NAMALWA (cell line): Measurements from ENCODE around the gene TMC3.
"Not testable (repeated sequence)": the region's sequence is repeated elsewhere in the genome, so short reads cannot be mapped to it uniquely, and the experiment has no call there.

ENCODE experiments used
- DNase-seq: peaks from one replicate; pipeline ENCODE4 v3.0.0-alpha.2; 2015; ENCODE audit warnings: low spot score

Gene TMC3

DNA sequence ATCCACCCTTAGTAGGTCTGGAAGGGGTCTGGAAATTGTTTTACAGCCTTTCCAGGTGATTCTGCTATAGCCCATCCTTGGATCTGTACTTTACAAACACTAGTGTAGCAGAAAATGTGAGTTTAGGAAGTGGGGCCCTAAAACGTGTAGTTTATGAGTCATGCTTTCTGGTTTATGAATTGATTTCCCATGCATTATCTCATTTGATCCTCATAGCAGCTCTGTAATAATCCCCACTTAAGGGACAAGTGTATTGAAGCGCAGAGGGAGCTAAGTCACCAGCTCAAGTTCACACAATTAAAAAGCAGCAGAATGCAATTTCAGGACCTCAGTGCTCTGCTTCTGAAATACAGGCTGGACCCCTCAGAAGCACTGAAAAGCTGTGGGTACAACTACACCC is 27.4 kb downstream of the TMC3 start:
- no peak for DNase-seq

GRCh38 chr15:81343371-81343770 is 30.6 kb downstream of the TMC3 start:
- DNase-seq: no peak

DNA sequence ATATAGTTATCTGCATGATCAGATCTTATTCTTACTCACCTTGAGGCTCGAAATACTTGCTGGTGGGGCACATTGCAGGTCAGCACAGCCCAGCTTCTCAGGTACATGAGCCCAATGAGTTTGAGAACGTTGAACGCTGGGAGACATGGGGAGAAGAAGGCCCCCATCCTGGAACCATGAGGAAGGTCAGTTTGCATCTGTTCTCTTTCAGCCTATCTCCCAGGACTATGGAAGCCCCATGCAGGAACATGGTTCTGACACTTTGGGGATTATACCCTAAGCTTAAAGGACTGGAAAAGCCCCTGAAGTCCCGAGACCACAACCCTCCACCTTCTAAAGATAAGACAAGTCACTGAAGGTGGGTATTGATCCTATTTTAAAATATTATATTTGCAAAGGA is 32.7 kb downstream of the TMC3 start:
- no peak for DNase-seq

GRCh38 chr15:81339851-81340250 is 34.2 kb downstream of the TMC3 start:
- no peak for DNase-seq

- DNase-seq: no peak
These were observed 34.7 kb downstream of the TMC3 start for GRCh38 chr15:81339321-81339720.

DNA sequence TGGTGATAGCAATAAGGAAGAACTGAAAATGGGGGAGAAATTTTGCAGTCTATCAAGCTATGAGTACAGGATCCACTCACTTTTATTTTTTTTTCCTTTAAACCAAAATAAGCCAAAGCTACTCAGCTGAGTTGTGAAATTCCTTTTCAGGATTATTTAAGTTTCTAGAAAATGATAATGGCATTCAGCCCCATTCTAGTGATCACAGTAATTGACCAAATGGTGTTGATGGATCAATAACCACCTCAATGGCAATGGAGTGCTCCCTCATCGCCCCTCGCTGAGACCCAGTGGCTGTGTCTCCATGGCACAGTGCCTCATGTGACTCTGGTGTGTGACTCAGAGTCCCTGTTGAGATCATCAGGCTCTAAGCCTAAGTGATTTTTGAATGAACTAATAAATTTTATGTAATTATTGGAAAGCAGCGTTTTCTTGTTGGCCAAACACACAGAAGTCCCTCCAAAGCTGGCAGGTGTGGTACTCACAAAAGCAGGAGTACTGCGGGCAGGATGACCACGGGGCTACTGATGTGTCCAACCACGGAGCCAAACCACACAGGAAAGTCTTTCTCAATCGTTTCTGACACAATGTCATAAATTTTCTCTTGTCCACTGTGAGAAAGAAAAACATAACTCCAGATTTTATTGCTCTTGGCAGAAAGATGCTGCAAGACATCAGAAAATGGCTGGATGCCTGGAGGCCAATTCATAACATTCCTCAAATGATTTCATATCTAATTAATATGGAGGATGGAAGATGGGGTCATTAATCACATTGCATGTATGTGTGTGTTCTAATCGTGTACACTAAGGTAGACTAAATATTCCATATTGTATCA is 35.6 kb downstream of the TMC3 start:
- no peak for DNase-seq

GRCh38 chr15:81337713-81338157 is 36.3 kb downstream of the TMC3 start:
- DNase-seq: no peak

DNA sequence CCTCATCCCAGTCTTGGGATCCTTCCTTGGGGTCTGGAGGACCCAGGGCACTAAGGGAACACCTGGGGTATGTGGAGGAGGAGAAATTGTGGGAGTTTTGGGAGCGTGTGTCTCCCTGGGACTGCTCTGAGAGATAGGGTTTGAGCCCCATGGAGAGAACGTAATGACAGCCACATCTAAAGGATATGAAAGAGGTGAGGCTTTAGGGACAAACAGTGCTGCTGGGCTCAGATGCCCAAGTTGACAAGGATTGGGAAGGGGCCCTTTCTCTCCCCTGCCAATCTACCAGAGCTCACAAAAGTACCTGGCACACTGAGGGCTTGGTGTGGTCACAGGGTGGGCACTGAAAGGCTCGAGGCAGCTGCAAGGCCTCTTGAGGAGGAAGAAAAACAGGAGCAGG is 36.8 kb downstream of the TMC3 start:
- DNase-seq: no peak

DNA sequence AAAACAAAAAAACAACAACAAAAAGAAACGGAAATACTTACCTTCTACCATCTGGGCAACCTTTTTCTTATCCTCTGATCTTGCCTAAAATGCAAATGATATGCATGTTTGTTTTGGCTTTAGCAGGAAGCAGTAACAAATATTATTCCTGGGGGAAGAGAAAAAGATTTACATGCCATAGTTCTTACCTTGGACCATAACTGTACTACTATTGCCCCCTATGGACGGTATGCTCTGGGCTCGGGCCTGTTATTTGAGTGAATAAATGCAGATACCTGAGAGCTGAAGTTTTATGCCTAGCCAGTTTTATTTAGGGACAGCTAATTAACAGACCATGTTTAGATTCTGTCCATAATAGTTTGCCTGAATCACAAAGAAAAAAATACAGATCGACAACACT is 37.4 kb downstream of the TMC3 start:
- peak; percentile 58 for DNase-seq

DNA sequence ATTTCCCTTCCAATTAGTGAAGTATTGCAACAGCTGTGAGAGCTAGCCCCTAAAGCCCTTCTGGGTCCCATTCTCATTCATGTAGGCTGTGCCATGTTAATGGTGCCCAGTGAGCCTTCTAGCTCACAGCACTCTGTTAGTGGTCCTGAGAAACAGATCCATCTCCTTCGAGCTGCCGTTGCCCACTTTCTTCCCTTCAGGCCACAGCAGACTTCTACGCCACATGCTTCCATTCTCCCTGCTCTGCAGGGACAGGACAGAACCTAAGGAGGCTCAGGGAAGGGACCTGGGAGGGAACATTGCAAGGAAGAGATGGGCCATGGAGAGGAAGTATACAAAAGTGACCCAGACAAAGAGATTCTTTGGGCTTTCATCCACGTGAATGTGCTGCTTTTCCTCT is 38.4 kb downstream of the TMC3 start:
- DNase-seq: no peak

GRCh38 chr15:81334768-81335435 is 39.1 kb downstream of the TMC3 start:
- DNase-seq: no peak

DNA sequence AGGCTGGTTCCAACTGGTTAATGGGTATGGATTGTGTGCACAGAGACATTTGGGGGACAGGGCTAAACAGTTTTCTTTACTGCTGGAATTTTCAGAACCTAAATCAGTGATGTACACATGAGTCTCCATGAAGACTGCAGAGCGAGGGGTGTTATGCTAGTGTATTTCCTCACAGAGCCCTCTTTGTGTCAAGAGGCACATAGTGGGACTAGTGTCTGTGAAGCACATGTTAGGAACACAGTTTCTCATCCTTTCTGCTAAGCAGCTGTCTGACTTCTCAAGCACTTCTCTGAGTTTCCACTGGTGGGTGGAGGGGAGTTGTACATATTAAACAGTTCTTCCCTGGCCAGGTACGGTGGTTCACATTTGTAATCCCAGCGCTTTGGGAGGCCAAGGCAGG is 40.6 kb downstream of the TMC3 start:
- no peak for DNase-seq

- DNase-seq: no peak
These were observed 41.7 kb downstream of the TMC3 start for GRCh38 chr15:81332326-81332725.

GRCh38 chr15:81331600-81331999 is 42.4 kb downstream of the TMC3 start:
- no peak for DNase-seq

DNA sequence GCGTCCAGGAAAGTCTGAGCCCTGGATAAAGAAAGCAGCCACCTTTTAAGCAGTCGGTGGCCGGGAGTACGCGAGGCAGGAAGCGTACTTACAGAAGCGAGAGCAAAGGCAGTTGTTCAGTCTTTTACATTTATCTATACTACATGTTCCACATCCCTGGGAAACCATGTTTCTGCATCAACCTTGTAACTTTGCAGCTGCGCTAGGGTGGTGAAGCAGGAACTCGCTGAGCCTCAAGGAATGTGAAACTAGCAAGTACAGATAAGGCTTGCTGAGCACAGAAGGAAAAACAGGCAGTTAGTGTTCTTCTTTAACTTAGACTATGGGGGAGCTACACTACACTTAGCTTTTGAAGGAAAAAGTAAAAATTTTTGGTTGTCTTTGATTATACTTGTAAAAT is 42.9 kb downstream of the TMC3 start:
- not testable (repeated sequence) for DNase-seq

DNA sequence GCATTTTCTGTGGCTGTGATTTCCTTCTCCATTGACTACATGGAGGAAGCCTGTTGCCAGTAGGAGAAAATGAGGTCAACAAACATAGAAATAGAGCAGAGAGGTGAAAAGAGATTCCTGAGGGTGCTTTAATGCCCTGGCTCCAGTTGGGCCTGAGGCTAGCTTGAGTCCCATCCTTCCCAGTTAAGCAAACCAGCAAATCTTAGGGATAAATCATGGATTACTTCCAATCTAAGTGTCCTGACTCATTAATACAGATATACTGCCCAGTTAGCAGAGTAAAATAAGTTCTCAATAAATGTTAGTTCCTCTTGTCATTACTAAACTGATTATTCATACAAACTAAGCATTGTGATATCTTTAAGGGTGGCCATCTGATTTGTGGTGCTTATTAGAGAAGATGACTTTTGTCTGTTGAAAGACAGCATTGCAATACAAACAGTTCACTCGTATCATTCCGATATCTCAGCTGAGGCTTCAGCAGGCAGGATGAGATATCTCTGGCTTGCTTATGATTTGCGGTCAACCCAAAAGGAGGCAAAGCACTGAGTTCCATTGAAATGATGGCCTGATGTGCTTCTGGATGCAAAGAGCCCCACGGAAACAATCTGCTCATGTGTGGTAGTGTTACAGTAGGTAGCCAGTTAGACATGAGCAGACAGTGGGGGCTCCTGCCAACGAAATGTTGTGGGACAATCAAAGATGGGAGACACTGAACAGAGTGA is 43.5 kb downstream of the TMC3 start:
- no peak for DNase-seq

DNA sequence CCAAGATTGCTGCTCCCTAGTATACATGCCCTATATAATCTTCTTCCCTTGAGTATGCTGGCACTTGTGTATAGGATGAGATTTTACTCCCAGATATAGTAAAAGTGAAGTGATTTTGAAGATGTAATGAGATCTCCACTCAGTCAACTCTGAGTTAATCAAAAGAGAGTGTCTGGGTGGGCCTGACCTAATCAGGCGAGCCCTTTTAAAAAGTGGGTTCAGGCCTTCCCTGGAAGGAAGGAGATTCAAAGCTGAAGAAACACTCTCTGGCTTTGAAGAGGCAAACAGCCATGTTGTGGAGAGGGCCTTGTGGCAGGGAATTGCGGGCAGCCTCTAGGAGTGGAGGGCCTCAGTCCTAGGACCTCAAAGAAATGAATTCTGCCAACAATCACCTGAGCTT is 44.6 kb downstream of the TMC3 start:
- no peak for DNase-seq

- no peak for DNase-seq
These were observed 46.5 kb downstream of the TMC3 start for GRCh38 chr15:81327516-81327915.

DNA sequence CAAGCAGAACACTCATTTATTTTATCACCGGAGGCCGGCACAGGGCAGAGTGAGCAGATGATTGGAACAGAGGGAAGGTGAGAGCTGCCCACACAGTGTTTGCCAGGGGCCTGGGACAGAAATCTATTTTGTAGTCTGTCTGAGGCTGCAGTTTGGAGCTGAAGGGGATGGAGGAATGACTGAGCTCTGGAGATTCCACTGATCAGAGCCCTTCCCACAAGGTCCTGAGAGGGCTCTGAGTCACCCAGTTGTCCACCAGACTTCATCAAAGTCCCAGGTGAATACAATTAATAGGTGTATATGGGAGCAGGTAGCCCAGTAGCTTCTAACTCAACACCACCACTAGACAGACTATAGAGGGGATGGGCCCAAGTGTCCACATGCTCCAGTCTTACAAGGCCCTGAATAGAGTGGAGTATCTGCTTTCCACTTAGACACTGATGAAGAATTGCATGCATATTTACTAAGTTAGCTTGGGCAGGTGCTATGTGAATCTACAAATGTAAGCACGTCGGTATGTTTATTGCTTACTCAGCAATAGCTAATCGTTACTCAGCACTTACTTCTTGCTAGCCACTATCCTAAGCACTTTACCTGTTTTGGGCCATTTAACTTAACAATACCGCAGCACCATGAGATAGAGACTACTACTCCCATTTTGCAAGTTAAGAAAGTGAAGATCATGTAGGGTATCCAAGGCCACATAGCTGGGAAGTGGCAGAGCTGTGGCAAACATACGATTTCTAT is 47.4 kb downstream of the TMC3 start:
- DNase-seq: no peak

GRCh38 chr15:81323944-81324881 is 49.8 kb downstream of the TMC3 start, which contains the start of gene STARD5:
Gene STARD5 (minus strand): TSS chr15:81324141. CDS start chr15:81324099, 42 bp downstream.
- peak; percentile 96 for DNase-seq

GRCh38 chr15:81323559-81323943 is 50.5 kb downstream of the TMC3 start:
- DNase-seq: peak; percentile 25
